ENCODE measurements around the gene STARD6.
"Not testable (repeated sequence)": the region's sequence is repeated elsewhere in the genome, so short reads cannot be mapped to it uniquely, and the experiment has no call there.

The STARD6 gene

GRCh38 chr18:54335638-54336173, 22.0 kb downstream of the STARD6 start:
- DNase-seq, result no peak

GRCh38 chr18:54330768-54331548, 26.7 kb downstream of the STARD6 start:
- DNase-seq, result no peak

GRCh38 chr18:54329787-54330186, 27.9 kb downstream of the STARD6 start:
- DNase-seq, result no peak

- DNase-seq, result no peak
Observed at GRCh38 chr18:54327818-54328217, 29.8 kb downstream of the STARD6 start.

GRCh38 chr18:54323970-54324369, 33.7 kb downstream of the STARD6 start:
- no peak for DNase-seq

GRCh38 chr18:54323561-54323960, 34.1 kb downstream of the STARD6 start:
- no peak for DNase-seq

GRCh38 chr18:54316071-54316820, 41.4 kb downstream of the STARD6 start:
- no peak for DNase-seq

GRCh38 chr18:54309564-54309963, 48.1 kb downstream of the STARD6 start:
- not testable (repeated sequence) for DNase-seq

- DNase-seq, result no peak
Observed at GRCh38 chr18:54303408-54303807, 54.2 kb downstream of the STARD6 start.

GRCh38 chr18:54298991-54299390, 58.7 kb downstream of the STARD6 start:
- not testable (repeated sequence) for DNase-seq

GRCh38 chr18:54296062-54296461, 61.6 kb downstream of the STARD6 start:
- no peak for DNase-seq

GRCh38 chr18:54294274-54294673, 63.4 kb downstream of the STARD6 start:
- DNase-seq, result no peak

- no peak for DNase-seq
Observed at GRCh38 chr18:54284981-54285785, 72.5 kb downstream of the STARD6 start.

GRCh38 chr18:54284535-54284934, 73.1 kb downstream of the STARD6 start:
- DNase-seq, result no peak

- peak; percentile 24 for DNase-seq
Observed at GRCh38 chr18:54280220-54280569, 77.5 kb downstream of the STARD6 start.

GRCh38 chr18:54279477-54280219, 78.0 kb downstream of the STARD6 start:
- no peak for DNase-seq

- no peak for DNase-seq
Observed at GRCh38 chr18:54278615-54279014, 79.0 kb downstream of the STARD6 start.

GRCh38 chr18:54277899-54278298, 79.8 kb downstream of the STARD6 start:
- DNase-seq, result no peak
